ENCODE results near the gene ATP11A. TPM values are rescaled to one million over a fixed set of nuclear protein-coding genes. Genes with fewer than 3 reads are reported as not detected.

The ATP11A gene
- total and polyA plus RNA-seq, 4 donors = 3.1 to 68.1 (median 28.6) TPM

DNA sequence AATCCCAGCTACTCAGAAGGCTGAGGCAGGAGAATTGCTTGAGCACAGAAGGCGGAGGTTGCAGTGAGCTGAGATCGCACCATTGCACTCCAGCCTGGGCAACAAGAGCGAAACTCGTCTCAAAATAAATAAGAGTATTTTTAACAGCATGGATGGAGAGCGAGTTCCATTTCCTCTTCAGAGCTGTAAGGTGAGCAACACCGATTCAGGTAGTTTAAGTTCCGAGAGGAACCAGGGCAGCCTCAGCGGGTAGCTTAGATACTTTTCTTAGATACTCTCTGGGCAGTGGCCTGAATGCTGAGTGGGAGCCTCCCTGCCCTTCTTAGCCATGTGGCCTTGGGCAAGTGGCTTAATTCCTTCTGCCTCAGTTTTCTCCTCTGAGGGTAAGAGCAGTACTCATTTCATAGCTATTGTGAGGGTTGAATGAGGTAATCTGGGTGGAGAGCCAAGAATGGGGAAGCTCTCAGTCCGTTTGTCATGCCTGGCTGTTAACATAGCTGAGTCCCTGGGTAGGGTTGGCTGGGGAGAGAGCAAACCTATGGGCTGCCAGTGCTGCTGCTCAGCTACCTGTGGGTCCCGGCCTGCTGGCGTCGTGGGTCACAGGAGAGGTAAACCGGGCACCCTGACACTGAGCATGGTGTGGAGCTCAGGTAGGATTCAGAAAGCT is 4.1 kb downstream of the ATP11A start:
- no peaks in the 10 kb centered on the region for H3K4me1 ChIP-seq (ENCODE audit: control insufficient read depth in 1 of 2, insufficient read depth in 2 of 2, low read length in 2 of 2)
- H3K4me3 ChIP-seq (ENCODE audit: low read length in 2 of 2) = no peak overlapping the region
- H3K27me3 ChIP-seq (ENCODE audit: control insufficient read depth in 1 of 2, insufficient read depth in 2 of 2, low read length in 1 of 2) = no peaks in the 10 kb centered on the region
- 76 to 78% methylated on average over 13 of the region's 13 CpGs for WGBS, 2 donors
- DNase-seq = peak; percentile 43 to 48
- H3K27ac ChIP-seq (ENCODE audit: low read depth in 1 of 2, low read length in 2 of 2) = no peak overlapping the region
- intact Hi-C loops (cut with DNase I) = loop anchor here in 1 of 2 donors (10.0 kb wide), 1 partner anchor 691 kb away; no protein-coding TSS in a partner anchor
- no peaks in the 10 kb centered on the region for H3K36me3 ChIP-seq (ENCODE audit: control insufficient read depth in 1 of 2, insufficient read depth in 2 of 2, low read length in 1 of 2)
- H3K9me3 ChIP-seq (ENCODE audit: control insufficient read depth, low read length) = no peaks in the 10 kb centered on the region
- ATAC-seq (ENCODE audit: low FRiP score) = no peak

DNA sequence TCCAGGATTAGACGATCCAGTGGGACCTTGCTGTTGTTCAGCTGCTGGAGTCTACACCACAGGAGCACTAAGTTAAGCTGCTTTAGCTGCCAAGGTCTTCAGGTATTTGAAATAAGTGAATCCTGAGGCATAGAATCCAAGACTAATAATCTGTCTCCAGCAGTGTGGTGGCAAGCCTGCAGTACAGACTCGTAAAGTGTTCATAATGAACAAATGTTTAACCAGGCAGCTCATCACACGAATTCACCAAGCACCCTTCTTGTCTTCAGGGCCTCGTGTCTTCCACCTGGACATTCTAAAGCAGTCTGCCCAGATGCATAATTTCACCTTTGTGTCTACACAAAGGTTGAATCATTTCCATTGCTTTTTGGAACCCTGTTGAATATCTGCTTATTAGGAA is 5.3 kb downstream of the ATP11A start:
- Histone ChIP-seq H3K27ac (ENCODE audit: low read depth in 1 of 2, low read length in 2 of 2) (no peak overlapping the region), H3K36me3 (ENCODE audit: control insufficient read depth in 1 of 2, insufficient read depth in 2 of 2, low read length in 1 of 2) (no peaks in the 10 kb centered on the region), H3K4me1 (ENCODE audit: control insufficient read depth in 1 of 2, insufficient read depth in 2 of 2, low read length in 2 of 2) (no peaks in the 10 kb centered on the region), H3K27me3 (ENCODE audit: control insufficient read depth in 1 of 2, insufficient read depth in 2 of 2, low read length in 1 of 2) (no peaks in the 10 kb centered on the region), H3K9me3 (ENCODE audit: control insufficient read depth, low read length) (no peaks in the 10 kb centered on the region), H3K4me3 (ENCODE audit: low read length in 2 of 2) (no peak overlapping the region)
- intact Hi-C loops (cut with DNase I) = loop anchor here in 1 of 2 donors (10.0 kb wide), 1 partner anchor 690 kb away; no protein-coding TSS in a partner anchor
- ATAC-seq (ENCODE audit: low FRiP score) (no peak), DNase-seq (no peak)
- 91 to 96% methylated on average over 4 of the region's 4 CpGs for WGBS, 2 donors

DNA sequence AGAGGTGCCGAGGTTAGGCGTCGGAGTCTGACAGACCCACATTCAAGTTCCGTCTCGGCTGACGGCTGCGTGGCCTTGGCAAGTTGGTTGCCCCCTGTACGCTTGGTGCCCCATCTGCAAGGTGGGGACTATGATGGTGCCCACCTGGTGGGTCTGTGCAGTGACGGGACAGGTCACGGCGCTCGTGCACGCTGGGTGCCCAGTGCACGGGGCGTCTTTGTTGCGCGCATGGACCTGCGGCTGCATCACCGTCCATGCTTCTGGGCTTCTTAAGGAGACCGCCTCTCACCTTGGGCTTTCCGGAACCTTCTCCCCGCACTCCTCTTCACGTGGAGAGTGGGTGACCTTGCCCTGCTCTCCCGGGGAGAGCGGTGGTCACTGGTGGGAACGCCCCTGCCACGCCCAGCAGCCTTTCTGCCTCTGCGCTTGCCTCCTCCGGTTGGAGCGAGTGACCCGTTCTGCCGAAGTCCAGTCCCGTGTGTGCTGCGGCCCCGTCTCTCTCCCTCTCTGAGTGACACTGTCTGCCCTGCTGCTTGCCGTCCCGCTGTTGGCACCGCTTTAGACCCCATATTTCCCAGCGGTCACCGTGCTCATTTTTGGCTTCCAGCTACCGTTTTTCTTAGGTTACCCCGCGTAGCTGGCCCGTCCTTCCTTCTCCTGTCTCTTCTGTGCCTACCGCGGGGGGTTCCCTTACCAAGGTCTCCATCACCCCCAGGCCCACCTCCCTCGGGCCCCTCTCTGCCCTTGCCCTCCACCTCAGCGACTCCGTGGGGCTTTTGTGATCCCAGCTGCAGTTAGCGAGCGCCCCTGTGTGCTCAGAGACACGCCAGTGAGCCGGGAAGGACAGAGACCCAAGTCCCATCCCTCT is 6.4 kb downstream of the ATP11A start:
- no peak for ATAC-seq (ENCODE audit: low FRiP score)
- no peaks in the 10 kb centered on the region for H3K4me1 ChIP-seq (ENCODE audit: control insufficient read depth in 1 of 2, insufficient read depth in 2 of 2, low read length in 2 of 2)

DNA sequence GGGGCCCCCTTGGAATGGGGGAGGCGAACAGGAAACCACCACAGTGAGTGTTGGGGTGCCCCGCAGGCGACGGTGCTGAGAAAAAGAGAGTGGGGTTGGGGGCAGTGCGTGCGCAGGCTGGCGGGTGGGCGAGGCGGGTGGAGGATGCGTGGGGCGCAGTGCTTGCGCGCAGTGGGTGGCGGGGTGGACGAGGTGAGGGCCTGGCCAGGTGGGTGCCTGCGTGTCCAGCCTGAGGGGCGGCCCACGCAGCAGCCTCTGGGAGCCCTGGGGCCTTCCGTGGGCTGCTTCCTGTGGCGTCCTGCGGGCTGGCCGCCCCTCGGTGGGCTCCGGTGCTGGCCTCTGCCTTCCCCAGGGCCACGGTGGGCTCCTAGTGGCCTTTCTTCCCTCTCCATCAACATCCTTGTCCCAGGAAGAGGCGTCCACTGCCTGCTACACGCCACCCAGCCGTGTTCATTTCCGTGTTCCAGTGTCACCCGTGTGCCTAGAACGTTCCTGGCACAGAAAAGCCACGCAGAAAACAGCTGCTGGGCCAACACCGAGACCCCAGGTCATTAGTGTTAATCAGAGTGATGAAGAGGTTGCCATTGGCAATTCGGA is 7.1 kb downstream of the ATP11A start:
- H3K4me1 ChIP-seq (ENCODE audit: control insufficient read depth in 1 of 2, insufficient read depth in 2 of 2, low read length in 2 of 2) = no peaks in the 10 kb centered on the region
- H3K27ac ChIP-seq (ENCODE audit: low read depth in 1 of 2, low read length in 2 of 2) = no peak overlapping the region
- no peak overlapping the region for H3K4me3 ChIP-seq (ENCODE audit: low read length in 2 of 2)
- H3K36me3 ChIP-seq (ENCODE audit: control insufficient read depth in 1 of 2, insufficient read depth in 2 of 2, low read length in 1 of 2) = no peaks in the 10 kb centered on the region
- H3K27me3 ChIP-seq (ENCODE audit: control insufficient read depth in 1 of 2, insufficient read depth in 2 of 2, low read length in 1 of 2) = no peaks in the 10 kb centered on the region
- 97 to 98% methylated on average over 34 of the region's 34 CpGs for WGBS, 2 donors
- intact Hi-C loops (cut with DNase I) = loop anchor here in 1 of 2 donors (10.0 kb wide), 1 partner anchor 688 kb away; no protein-coding TSS in a partner anchor
- H3K9me3 ChIP-seq (ENCODE audit: control insufficient read depth, low read length) = no peaks in the 10 kb centered on the region
- DNase-seq (peak in 1 of 2 donors; percentile 63), ATAC-seq (ENCODE audit: low FRiP score) (peak; percentile 19)

More for the DNA sequence above, 6.4 kb downstream of the ATP11A start:
- no peaks in the 10 kb centered on the region for H3K9me3 ChIP-seq (ENCODE audit: control insufficient read depth, low read length)
- 96 to 97% methylated on average over 53 of the region's 53 CpGs for WGBS, 2 donors
- H3K4me3 ChIP-seq (ENCODE audit: low read length in 2 of 2) = no peak overlapping the region
- H3K36me3 ChIP-seq (ENCODE audit: control insufficient read depth in 1 of 2, insufficient read depth in 2 of 2, low read length in 1 of 2) = no peaks in the 10 kb centered on the region
- no peak overlapping the region for H3K27ac ChIP-seq (ENCODE audit: low read depth in 1 of 2, low read length in 2 of 2)
- no peaks in the 10 kb centered on the region for H3K27me3 ChIP-seq (ENCODE audit: control insufficient read depth in 1 of 2, insufficient read depth in 2 of 2, low read length in 1 of 2)
- intact Hi-C loops (cut with DNase I) = loop anchor here in 1 of 2 donors (10.0 kb wide), 1 partner anchor 689 kb away; no protein-coding TSS in a partner anchor
- DNase-seq = peak in 1 of 2 donors; percentile 76

DNA sequence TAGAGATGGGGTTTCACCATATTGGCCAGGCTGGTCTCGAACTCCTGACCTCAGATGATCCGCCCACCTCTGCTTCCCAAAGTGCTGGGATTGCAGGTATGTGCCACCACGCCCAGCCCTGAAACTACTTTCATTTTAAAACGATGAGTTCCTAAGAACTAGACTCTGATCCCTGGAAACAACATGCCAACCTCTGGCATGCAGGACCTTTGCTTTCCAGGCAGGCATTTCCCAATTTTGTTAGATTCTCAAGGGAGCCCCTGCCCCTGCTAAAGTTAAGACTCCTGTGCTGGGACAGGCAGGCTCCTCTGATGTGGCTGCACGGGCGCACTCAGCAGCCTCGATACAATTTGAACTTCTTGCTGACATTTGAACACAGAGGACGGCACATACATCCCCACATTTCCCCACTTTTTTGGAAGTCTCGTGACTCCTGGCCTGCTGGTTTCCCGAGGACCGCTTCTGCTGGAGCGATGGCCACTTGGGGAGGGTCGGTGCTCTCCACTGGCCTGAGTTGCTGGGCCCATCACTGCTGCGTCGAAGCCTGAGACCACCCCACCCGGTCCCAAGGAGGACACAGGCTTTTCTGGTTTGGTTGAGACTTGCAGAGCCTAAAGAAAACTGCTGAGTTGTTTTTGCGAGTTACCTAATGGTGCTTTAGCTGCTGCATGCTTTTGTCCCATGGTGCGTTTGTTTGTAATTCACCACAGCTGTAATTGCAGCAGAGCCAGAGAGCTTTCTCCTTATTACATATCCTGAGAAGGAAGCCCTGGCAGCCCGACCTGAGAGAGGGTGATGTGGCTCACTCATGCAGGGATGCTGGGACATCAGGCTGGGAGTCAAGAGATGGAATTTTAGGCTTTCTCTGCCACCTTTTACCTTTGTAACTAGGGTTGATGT is 8.2 kb downstream of the ATP11A start:
- no peaks in the 10 kb centered on the region for H3K4me1 ChIP-seq (ENCODE audit: control insufficient read depth in 1 of 2, insufficient read depth in 2 of 2, low read length in 2 of 2)

DNA sequence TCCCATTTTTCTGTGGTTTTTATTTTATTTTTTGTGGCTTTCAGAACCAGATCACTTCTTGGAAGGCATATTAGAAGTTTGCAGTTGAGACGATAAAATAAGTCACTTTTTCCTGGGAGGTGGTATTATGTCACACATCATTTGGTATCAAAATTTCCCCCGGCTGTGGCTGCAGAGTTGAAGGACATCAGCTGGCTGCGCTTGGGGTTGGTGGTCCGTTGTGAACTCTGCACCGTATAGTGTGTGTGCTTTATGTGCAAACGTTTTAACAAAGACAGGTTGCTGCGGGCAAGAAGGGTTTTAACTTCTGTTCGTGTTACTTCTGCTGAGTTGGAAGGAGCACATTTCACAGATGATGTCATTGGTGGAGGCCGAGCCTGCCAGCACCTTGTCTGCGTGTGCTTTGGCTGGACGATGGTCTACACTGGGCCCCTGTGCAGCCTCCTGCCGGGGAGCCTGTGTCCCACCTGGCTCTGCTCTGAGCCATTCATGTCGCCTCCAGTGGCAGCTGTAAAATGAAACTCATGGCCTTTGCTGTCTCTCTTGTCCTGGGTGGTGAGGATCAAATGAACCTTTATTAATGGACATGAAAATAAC is 9.6 kb downstream of the ATP11A start:
- Histone ChIP-seq H3K27me3 (ENCODE audit: control insufficient read depth in 1 of 2, insufficient read depth in 2 of 2, low read length in 1 of 2) (no peaks in the 10 kb centered on the region), H3K4me3 (ENCODE audit: low read length in 2 of 2) (no peak overlapping the region), H3K27ac (ENCODE audit: low read depth in 1 of 2, low read length in 2 of 2) (no peak overlapping the region), H3K9me3 (ENCODE audit: control insufficient read depth, low read length) (no peaks in the 10 kb centered on the region), H3K36me3 (ENCODE audit: control insufficient read depth in 1 of 2, insufficient read depth in 2 of 2, low read length in 1 of 2) (no peaks in the 10 kb centered on the region), H3K4me1 (ENCODE audit: control insufficient read depth in 1 of 2, insufficient read depth in 2 of 2, low read length in 2 of 2) (no peaks in the 10 kb centered on the region)
- intact Hi-C loops (cut with DNase I) = loop anchor here in 1 of 2 donors (10.0 kb wide), 1 partner anchor 685 kb away; no protein-coding TSS in a partner anchor
- DNase-seq (peak in 1 of 2 donors; percentile 56), ATAC-seq (ENCODE audit: low FRiP score) (no peak)
- WGBS, 2 donors = 60 to 62% methylated on average over 13 of the region's 13 CpGs

More for the DNA sequence above, 8.2 kb downstream of the ATP11A start:
- no peak overlapping the region for H3K27ac ChIP-seq (ENCODE audit: low read depth in 1 of 2, low read length in 2 of 2)
- intact Hi-C loops (cut with DNase I) = loop anchor here in 1 of 2 donors (10.0 kb wide), 1 partner anchor 687 kb away; no protein-coding TSS in a partner anchor
- no peaks in the 10 kb centered on the region for H3K36me3 ChIP-seq (ENCODE audit: control insufficient read depth in 1 of 2, insufficient read depth in 2 of 2, low read length in 1 of 2)
- H3K9me3 ChIP-seq (ENCODE audit: control insufficient read depth, low read length) = no peaks in the 10 kb centered on the region
- DNase-seq (peak in 1 of 2 donors; percentile 46), ATAC-seq (ENCODE audit: low FRiP score) (no peak)
- H3K4me3 ChIP-seq (ENCODE audit: low read length in 2 of 2) = no peak overlapping the region
- H3K27me3 ChIP-seq (ENCODE audit: control insufficient read depth in 1 of 2, insufficient read depth in 2 of 2, low read length in 1 of 2) = no peaks in the 10 kb centered on the region
- WGBS, 2 donors = 74 to 78% methylated on average over 19 of the region's 19 CpGs

DNA sequence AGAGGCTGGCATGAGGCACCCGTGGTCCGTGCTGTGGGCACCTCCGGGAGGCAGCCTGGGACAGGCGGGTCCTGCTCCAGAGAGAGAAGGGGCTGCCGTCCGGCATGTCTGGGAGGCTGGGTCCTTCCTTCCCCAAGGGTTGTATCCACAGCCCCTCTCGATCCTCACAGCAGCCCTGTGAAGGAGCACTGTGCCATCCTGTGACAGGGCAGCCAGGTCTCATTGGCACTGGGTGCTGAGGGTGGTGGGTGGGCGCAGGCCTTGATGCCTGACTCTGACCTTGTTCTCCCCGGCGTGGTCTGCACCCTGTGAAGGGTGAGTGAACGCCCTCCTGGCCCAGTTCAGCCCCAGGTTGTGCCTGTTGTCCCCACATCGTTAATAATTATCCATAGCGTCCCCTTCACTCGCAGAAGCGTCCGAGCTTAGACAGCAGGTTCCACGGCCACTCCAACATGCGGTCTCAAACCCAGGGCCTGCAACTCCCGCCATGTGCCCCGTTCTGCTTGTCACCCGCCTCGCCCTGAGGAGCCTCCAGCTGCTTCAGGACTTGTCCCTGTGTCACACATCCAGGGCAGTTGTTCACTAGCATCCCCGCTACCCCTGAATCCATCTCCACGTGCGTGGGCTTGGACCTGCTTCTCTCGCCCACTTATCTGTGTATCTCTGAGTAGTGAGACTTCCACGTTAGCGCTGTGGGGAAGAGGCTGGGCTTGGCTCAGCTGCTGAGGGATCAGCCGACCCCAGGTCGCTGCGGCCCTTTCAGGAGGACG is 10.6 kb downstream of the ATP11A start:
- H3K36me3 ChIP-seq (ENCODE audit: control insufficient read depth in 1 of 2, insufficient read depth in 2 of 2, low read length in 1 of 2) = no peaks in the 10 kb centered on the region
- no peaks in the 10 kb centered on the region for H3K9me3 ChIP-seq (ENCODE audit: control insufficient read depth, low read length)
- DNase-seq (peak in 1 of 2 donors; percentile 75), ATAC-seq (ENCODE audit: low FRiP score) (no peak)
- 95 to 96% methylated on average over 32 of the region's 32 CpGs for WGBS, 2 donors
- H3K4me1 ChIP-seq (ENCODE audit: control insufficient read depth in 1 of 2, insufficient read depth in 2 of 2, low read length in 2 of 2) = no peaks in the 10 kb centered on the region
- no peak overlapping the region for H3K4me3 ChIP-seq (ENCODE audit: low read length in 2 of 2)
- intact Hi-C loops (cut with DNase I) = no loop called here
- no peak overlapping the region for H3K27ac ChIP-seq (ENCODE audit: low read depth in 1 of 2, low read length in 2 of 2)
- H3K27me3 ChIP-seq (ENCODE audit: control insufficient read depth in 1 of 2, insufficient read depth in 2 of 2, low read length in 1 of 2) = no peaks in the 10 kb centered on the region

Data from aorta (tissue), 5 donors.